GM13977 (cell line): ENCODE results near the gene FKBP5.

Experiments
- DNase-seq: peaks from one replicate; pipeline ENCODE4 v3.0.0; 2012; ENCODE audit warnings: low spot score
- CTCF ChIP-seq: IDR thresholded peaks from 2 replicates; pipeline ENCODE4 v1.5.1; 2012; ENCODE audit warnings: mild to moderate bottlenecking, control low read depth; ENCODE audit not compliant: insufficient read depth; ENCODE audit errors: extremely low read depth, missing control alignments
- in situ Hi-C: fragments of 300-500 bp; cut with MboI; formaldehyde crosslinking; loops from one replicate; pipeline ENCODE4 v1.12.0; 2022; ENCODE audit warnings: low sequenced_read_pairs, low pct_unique_long_range_greater_than_20kb, mixed read lengths, inconsistent platforms; ENCODE audit not compliant: unreplicated experiment

The FKBP5 gene

GRCh38 chr6:35524380-35525020 lies 164.2 kb downstream of the FKBP5 start:
- TF ChIP-seq CTCF: no peak
- no peak for DNase-seq
- in situ Hi-C loops: no loop called here
